Measurements from ENCODE around the gene CD79A. TPM values are rescaled to one million over a fixed set of nuclear protein-coding genes. Genes with fewer than 3 reads are reported as not detected.

The CD79A gene
- total RNA-seq, 1 donor from 2014 or later = not detected

DNA sequence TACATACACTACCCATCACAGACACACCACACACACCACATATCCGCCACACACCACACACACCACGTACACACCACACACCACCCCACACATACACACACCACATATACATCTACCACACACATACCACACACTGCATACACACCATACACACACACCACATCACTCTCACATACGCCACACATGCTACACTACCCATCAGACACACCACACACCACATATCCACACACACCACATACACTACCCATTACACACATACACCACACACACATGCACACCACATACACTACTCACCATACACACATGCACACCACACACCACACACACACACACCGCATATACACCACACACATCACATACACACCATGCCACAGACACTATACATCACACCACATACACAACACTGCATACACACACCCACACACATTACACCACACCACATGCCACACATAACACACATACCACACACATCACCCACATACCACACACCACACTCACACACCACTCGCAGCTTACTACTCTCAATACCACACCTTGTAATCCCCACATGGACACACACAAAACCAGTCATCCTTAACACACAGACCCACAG lies 41.7 kb downstream of the CD79A start:
- DNase-seq (ENCODE audit: low spot score) = no peak
- no peaks in the 10 kb centered on the region for H3K4me1 Mint-ChIP-seq (ENCODE audit: low read depth)
- peaks cover 2% of the 10 kb centered on the region for H3K36me3 Mint-ChIP-seq (ENCODE audit: low read depth)
- no peak overlapping the region for H3K4me3 Mint-ChIP-seq (ENCODE audit: unreplicated experiment)
- H3K9me3 Mint-ChIP-seq (ENCODE audit: low read depth) = no peaks in the 10 kb centered on the region
- TF ChIP-seq, protein P1, sequence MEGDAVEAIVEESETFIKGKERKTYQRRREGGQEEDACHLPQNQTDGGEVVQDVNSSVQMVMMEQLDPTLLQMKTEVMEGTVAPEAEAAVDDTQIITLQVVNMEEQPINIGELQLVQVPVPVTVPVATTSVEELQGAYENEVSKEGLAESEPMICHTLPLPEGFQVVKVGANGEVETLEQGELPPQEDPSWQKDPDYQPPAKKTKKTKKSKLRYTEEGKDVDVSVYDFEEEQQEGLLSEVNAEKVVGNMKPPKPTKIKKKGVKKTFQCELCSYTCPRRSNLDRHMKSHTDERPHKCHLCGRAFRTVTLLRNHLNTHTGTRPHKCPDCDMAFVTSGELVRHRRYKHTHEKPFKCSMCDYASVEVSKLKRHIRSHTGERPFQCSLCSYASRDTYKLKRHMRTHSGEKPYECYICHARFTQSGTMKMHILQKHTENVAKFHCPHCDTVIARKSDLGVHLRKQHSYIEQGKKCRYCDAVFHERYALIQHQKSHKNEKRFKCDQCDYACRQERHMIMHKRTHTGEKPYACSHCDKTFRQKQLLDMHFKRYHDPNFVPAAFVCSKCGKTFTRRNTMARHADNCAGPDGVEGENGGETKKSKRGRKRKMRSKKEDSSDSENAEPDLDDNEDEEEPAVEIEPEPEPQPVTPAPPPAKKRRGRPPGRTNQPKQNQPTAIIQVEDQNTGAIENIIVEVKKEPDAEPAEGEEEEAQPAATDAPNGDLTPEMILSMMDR (IDR thresholded peaks at IDR 0.05) = no peak
- peaks cover 21% of the 10 kb centered on the region for H3K27me3 Mint-ChIP-seq (ENCODE audit: low read depth)
- H3K27ac Mint-ChIP-seq (ENCODE audit: unreplicated experiment) = no peak overlapping the region

DNA sequence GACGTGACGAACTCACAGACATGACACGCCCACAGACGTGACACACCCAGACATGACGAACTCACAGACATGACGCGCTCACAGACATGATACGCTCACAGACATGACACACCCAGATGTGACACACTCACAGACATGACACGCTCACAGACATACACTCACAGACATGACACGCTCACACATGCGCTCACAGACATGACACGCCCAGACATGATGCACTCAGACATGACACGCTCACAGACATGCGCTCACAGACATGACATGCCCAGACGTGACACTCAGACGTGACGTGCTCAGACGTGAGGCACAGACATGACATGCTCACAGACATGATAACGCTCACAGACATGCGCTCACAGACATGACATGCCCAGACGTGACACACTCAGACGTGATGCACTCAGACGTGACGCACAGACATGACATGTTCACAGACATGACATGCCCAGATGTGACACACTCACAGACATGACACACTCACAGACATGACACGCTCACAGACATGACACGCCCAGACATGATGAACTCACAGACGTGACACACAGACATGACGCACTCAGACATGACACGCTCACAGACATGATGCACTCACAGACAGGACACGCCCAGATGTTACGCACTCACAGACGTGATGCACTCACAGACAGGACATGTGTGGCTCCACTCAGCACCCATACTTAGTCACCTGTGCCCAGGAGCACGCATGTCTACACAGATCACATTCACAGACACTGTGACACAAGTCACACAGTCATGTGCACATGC lies 43.1 kb downstream of the CD79A start:
- Mint-ChIP-seq H3K27me3 (ENCODE audit: low read depth) (peaks cover 15% of the 10 kb centered on the region), H3K36me3 (ENCODE audit: low read depth) (peaks cover 2% of the 10 kb centered on the region), H3K4me1 (ENCODE audit: low read depth) (no peaks in the 10 kb centered on the region), H3K9me3 (ENCODE audit: low read depth) (no peaks in the 10 kb centered on the region), H3K27ac (ENCODE audit: unreplicated experiment) (no peak overlapping the region), H3K4me3 (ENCODE audit: unreplicated experiment) (no peak overlapping the region)
- TF ChIP-seq, protein P1 (IDR thresholded peaks at IDR 0.05) = no peak
- DNase-seq (ENCODE audit: low spot score) = no peak

DNA sequence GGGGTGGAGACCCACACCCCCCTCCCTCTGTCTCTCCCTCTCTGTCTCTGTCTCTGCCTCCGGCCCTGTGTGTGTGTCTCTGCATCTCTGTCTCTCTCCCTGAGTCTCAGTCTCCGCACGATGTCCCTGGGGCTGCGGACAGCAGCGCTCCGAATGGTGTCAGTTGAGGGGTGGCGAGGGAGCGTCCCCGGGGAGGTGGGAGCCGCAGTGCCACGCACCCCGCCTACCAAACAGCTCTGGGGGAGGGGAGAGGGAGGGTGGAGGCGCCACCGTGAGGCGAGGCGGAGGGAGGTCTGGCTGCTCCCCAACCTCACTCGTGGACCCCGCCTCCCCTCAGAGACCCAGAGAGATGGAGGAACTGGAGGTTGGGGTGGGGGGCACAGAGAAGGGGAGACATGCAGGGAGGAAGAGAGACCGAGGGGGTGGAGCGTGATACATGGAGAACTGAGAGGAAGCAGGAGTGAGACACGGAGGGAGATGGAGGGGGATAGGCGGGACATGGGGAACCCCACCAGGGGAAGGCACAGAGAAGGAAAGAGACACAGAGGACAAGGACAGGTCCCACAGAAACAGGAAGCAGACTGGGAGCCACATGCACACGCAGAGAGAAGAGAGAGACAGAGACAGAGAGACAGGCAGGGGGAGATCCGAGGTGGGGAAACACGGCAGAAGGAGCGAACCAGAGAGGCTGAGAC lies 44.0 kb downstream of the CD79A start:
- Mint-ChIP-seq H3K4me3 (ENCODE audit: unreplicated experiment) (no peak overlapping the region), H3K9me3 (ENCODE audit: low read depth) (no peaks in the 10 kb centered on the region), H3K27ac (ENCODE audit: unreplicated experiment) (no peak overlapping the region), H3K4me1 (ENCODE audit: low read depth) (no peaks in the 10 kb centered on the region), H3K27me3 (ENCODE audit: low read depth) (peaks cover 15% of the 10 kb centered on the region), H3K36me3 (ENCODE audit: low read depth) (peaks cover 2% of the 10 kb centered on the region)
- TF ChIP-seq, protein P1 (IDR thresholded peaks at IDR 0.05) = no peak
- no peak for DNase-seq (ENCODE audit: low spot score)

DNA sequence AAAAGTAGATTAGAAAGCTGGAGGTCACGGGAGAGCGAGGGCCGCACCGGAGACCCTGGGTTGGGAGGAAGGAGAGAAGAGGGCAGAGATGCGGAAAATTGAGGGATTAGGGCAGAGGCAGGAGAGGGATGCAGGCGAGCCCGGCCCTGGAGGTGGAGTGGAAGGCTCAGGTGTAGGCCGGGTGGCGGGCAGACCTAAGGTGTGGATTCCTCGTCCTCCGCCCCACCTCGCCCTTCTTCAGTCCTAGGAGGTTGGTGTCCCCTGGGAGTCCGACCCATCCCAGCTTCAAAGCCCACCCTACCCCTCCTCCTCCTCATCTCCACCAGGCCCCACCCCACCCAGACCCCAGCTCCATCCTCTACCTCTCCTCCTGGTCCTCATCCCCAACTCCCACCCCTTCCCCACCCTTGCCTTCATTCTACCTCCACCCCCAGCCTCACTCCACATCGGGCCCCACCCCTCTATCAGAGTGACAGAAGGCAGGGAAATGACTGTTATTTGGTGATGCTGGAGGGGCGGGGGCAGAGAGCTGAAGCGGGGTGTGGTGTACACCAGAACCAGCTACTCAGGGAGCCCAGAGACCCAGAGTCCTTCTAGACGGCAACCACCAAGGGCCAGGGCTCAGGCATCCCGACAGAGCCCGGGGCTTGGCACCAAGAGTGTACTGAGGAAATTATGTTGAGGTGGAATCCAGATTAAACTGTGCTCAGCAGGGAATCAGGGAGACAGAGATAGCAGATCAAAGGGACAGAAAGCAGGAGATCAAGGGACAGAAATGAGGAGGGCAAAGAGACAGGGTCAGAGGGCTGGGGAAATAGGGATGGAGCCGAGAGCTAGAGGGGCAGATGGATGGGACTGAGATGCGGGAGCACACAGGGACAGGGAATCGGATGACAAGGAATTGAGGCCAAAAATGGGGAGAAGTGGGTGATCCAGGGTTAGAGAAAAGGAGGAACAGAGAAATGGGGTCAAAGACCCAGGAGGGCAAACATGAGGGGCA lies 44.8 kb downstream of the CD79A start:
- H3K4me1 Mint-ChIP-seq (ENCODE audit: low read depth) = no peaks in the 10 kb centered on the region
- H3K36me3 Mint-ChIP-seq (ENCODE audit: low read depth) = peaks cover 2% of the 10 kb centered on the region
- H3K4me3 Mint-ChIP-seq (ENCODE audit: unreplicated experiment) = no peak overlapping the region
- no peaks in the 10 kb centered on the region for H3K9me3 Mint-ChIP-seq (ENCODE audit: low read depth)
- TF ChIP-seq, protein P1 (IDR thresholded peaks at IDR 0.05) = no peak
- H3K27ac Mint-ChIP-seq (ENCODE audit: unreplicated experiment) = no peak overlapping the region
- H3K27me3 Mint-ChIP-seq (ENCODE audit: low read depth) = peaks cover 15% of the 10 kb centered on the region
- DNase-seq (ENCODE audit: low spot score) = no peak

Data from chondrocyte (in vitro differentiated cells).